HCT116 (cell line): ENCODE measurements around the gene RASL10B. TPM values are rescaled to one million over a fixed set of nuclear protein-coding genes. Genes with fewer than 3 reads are reported as not detected.

Source experiments
- ATAC-seq: fragments of 200-7000 bp; cut with Tn5 transposase; 2 replicates; pipeline ENCODE4 v1.9.1; 2020; ENCODE audit warnings: mild to moderate bottlenecking, moderate library complexity
- BruUV-seq: library from RNA; stranded (reverse); fragments of 400-500 nt; replicated peaks from 2 replicates; lab custom pipeline; 2021; lab: Mats Ljungman, UMichigan
- CTCF ChIA-PET: fragments of 300-600 bp; sonication (Branson Sonifier 250); formaldehyde crosslinking; loops from one replicate; lab custom pipeline; 2021; ENCODE audit warnings: antibody characterized with exemption; lab: Charles Lee
- POLR2A ChIA-PET: fragments of 300-600, 350-600 bp; sonication (Branson Sonifier 250); formaldehyde crosslinking; loops from one replicate; lab custom pipeline; 2021; ENCODE audit warnings: antibody characterized with exemption; lab: Charles Lee
- RAD21 ChIA-PET, 2 experiments: fragments of 300-600 bp; sonication (Branson Sonifier 250); formaldehyde crosslinking; loops; one replicate each; lab custom pipeline; 2023; ENCODE audit warnings: low total read pairs in 2 of 2; ENCODE audit not compliant: uncharacterized antibody in 2 of 2, unreplicated experiment in 2 of 2, low non-redundant PET in 1 of 2; lab: Charles Lee
- DNase-seq: peaks from one replicate; pipeline ENCODE4 v3.0.0-alpha.2; 2010; ENCODE audit warnings: low read depth, low spot score
- H2AFZ ChIP-seq: fragments of 200-600 bp; shearing (Covaris generic), sonication (generic); 2 replicates; pipeline ENCODE4 v1.6.1; 2017; ENCODE audit warnings: low read depth, mixed run types, mixed read lengths, antibody characterized with exemption, low read length; ENCODE audit not compliant: poor library complexity, severe bottlenecking
- H3K27ac ChIP-seq: 2 replicates; pipeline ENCODE4 v1.5.1; 2012; ENCODE audit warnings: low read depth, low read length
- H3K27me3 ChIP-seq: fragments of 200-600 bp; sonication (generic); 2 replicates; pipeline ENCODE4 v1.6.1; 2016; ENCODE audit warnings: mixed run types, low read length, mixed read lengths; ENCODE audit not compliant: insufficient read depth
- H3K36me3 ChIP-seq, 2 experiments: fragments of 200-500 bp in 1 of 2; fragments of 200-600 bp in 1 of 2; sonication (Bioruptor generic) in 1 of 2; sonication (generic) in 1 of 2; 2 replicates each; pipeline versions ENCODE4 v1.5.1 to v1.6.1; 2014 to 2016; ENCODE audit warnings: low read length in 2 of 2, inconsistent platforms in 1 of 2, mixed read lengths in 1 of 2, mixed run types in 1 of 2; ENCODE audit not compliant: insufficient read depth in 2 of 2, control insufficient read depth in 1 of 2
- H3K4me1 ChIP-seq, 2 experiments: fragments of 200-600 bp in 1 of 2; sonication (generic) in 1 of 2; 2 replicates each; pipeline versions ENCODE4 v1.5.1 to v1.6.1; 2012 to 2017; ENCODE audit warnings: low read length in 2 of 2, inconsistent platforms in 1 of 2, mild to moderate bottlenecking in 1 of 2, mixed read lengths in 1 of 2, mixed run types in 1 of 2, moderate library complexity in 1 of 2; ENCODE audit not compliant: insufficient read depth in 2 of 2, control insufficient read depth in 1 of 2
- H3K4me2 ChIP-seq: fragments of 200-600 bp; sonication (generic); 2 replicates; pipeline ENCODE4 v1.6.1; 2017; ENCODE audit warnings: mixed run types, low read length, mixed read lengths
- H3K4me3 ChIP-seq, 2 experiments: fragments of 200-600 bp in 1 of 2; sonication (generic) in 1 of 2; replicated peaks in 1 of 2; 2 replicates each; pipeline ENCODE4 v1.5.1; 2011 to 2016; ENCODE audit warnings: low read length in 2 of 2, control low read depth in 1 of 2, low read depth in 1 of 2, mild to moderate bottlenecking in 1 of 2, mixed read lengths in 1 of 2, mixed run types in 1 of 2
- H3K79me2 ChIP-seq: fragments of 200-600 bp; sonication (generic); 2 replicates; pipeline ENCODE4 v1.6.1; 2017; ENCODE audit warnings: mild to moderate bottlenecking, mixed run types, low read length, moderate library complexity, mixed read lengths; ENCODE audit not compliant: insufficient read depth
- H3K9ac ChIP-seq: fragments of 200-600 bp; sonication (generic); 2 replicates; pipeline ENCODE4 v1.6.1; 2016; ENCODE audit warnings: low read length, mixed read lengths
- H3K9me2 ChIP-seq: fragments of 200-600 bp; sonication (generic), shearing (Covaris generic); 2 replicates; pipeline ENCODE4 v1.6.1; 2017; ENCODE audit warnings: mixed run types, mild to moderate bottlenecking, moderate library complexity; ENCODE audit not compliant: insufficient read depth
- H3K9me3 ChIP-seq, 2 experiments: fragments of 200-500 bp in 1 of 2; fragments of 200-600 bp in 1 of 2; sonication (Bioruptor generic) in 1 of 2; sonication (generic) in 1 of 2; 2 replicates each; pipeline ENCODE4 v1.6.1; 2014 to 2017; ENCODE audit warnings: low read length in 2 of 2, mixed read lengths in 2 of 2, inconsistent platforms in 1 of 2, low read depth in 1 of 2, mild to moderate bottlenecking in 1 of 2, mixed run types in 1 of 2, moderate library complexity in 1 of 2; ENCODE audit not compliant: control insufficient read depth in 1 of 2, insufficient read depth in 1 of 2
- H4K20me1 ChIP-seq: fragments of 200-600 bp; sonication (generic), shearing (Covaris generic); 2 replicates; pipeline ENCODE4 v1.6.1; 2017; ENCODE audit warnings: mixed run types, mild to moderate bottlenecking, moderate library complexity; ENCODE audit not compliant: insufficient read depth
- ATF3 ChIP-seq: IDR thresholded peaks from 2 replicates; pipeline ENCODE4 v1.6.1; 2012
- CBX3 ChIP-seq: IDR thresholded peaks from 2 replicates; pipeline ENCODE4 v1.6.1; 2012; ENCODE audit warnings: low read depth
- CEBPB ChIP-seq: IDR thresholded peaks from 2 replicates; pipeline ENCODE4 v1.6.1; 2012; ENCODE audit warnings: low read depth
- EGR1 ChIP-seq: IDR thresholded peaks from 2 replicates; pipeline ENCODE4 v1.6.1; 2012; ENCODE audit warnings: low read depth
- ELF1 ChIP-seq: IDR thresholded peaks from 2 replicates; pipeline ENCODE4 v1.6.1; 2012; ENCODE audit warnings: low read depth, borderline replicate concordance
- EZH2 ChIP-seq: fragments of 200-600 bp; sonication (generic); IDR thresholded peaks from 2 replicates; pipeline ENCODE4 v1.6.1; 2017; ENCODE audit warnings: antibody characterized with exemption, mixed run types
- EZH2phosphoT487 ChIP-seq: fragments of 200-600 bp; IDR thresholded peaks from 2 replicates; pipeline ENCODE4 v1.6.1; 2018; ENCODE audit warnings: antibody characterized with exemption, borderline replicate concordance
- FOSL1 ChIP-seq: IDR thresholded peaks from 2 replicates; pipeline ENCODE4 v1.6.1; 2012; ENCODE audit warnings: low read depth
- JUND ChIP-seq: IDR thresholded peaks from 2 replicates; pipeline ENCODE4 v1.6.1; 2012
- MAX ChIP-seq: IDR thresholded peaks from 2 replicates; pipeline ENCODE4 v1.6.1; 2012
- POLR2AphosphoS5 ChIP-seq: IDR thresholded peaks from 2 replicates; pipeline ENCODE4 v1.6.1; 2011; ENCODE audit warnings: mild to moderate bottlenecking, low read depth, low read length, moderate library complexity
- RAD21 ChIP-seq: IDR thresholded peaks from 2 replicates; pipeline ENCODE4 v1.6.1; 2012; ENCODE audit warnings: low read depth, mild to moderate bottlenecking
- SRF ChIP-seq: IDR thresholded peaks from 2 replicates; pipeline ENCODE4 v1.6.1; 2012; ENCODE audit warnings: low read depth
- TCF7L2 ChIP-seq: IDR thresholded peaks from 2 replicates; pipeline ENCODE4 v1.7.0; 2011; ENCODE audit warnings: borderline replicate concordance, inconsistent platforms; ENCODE audit not compliant: insufficient read depth, insufficient read length; ENCODE audit errors: extremely low read depth
- YY1 ChIP-seq: IDR thresholded peaks from 2 replicates; pipeline ENCODE4 v1.6.1; 2011; ENCODE audit warnings: low read length, low read depth, moderate library complexity, mild to moderate bottlenecking; ENCODE audit not compliant: insufficient replicate concordance; ENCODE audit errors: extremely low read depth
- ZFX ChIP-seq: fragments of 450-650 bp; IDR thresholded peaks from 2 replicates; pipeline ENCODE4 v1.6.1; 2017
- ZNF274 ChIP-seq: fragments of 200-500 bp; sonication (Bioruptor generic); IDR thresholded peaks from 2 replicates; pipeline ENCODE4 v1.6.1; 2014; ENCODE audit warnings: mild to moderate bottlenecking, low read depth, low read length, inconsistent platforms
- intact Hi-C: fragments of 100-400 bp; cut with micrococcal nuclease; formaldehyde crosslinking; loops from 2 replicates; pipeline ENCODE4 v1.10.0; 2022
- total RNA-seq: library from RNA; stranded (reverse); gene quantifications from one replicate; pipeline ENCODE4 v1.2.1, GENCODE V29; 2021; ENCODE audit not compliant: unreplicated experiment
- TF ChIP-seq, protein P1 (sequence below): IDR thresholded peaks from 2 replicates; pipeline ENCODE4 v1.6.1; 2011; ENCODE audit warnings: mild to moderate bottlenecking, low read length, moderate library complexity; ENCODE audit not compliant: insufficient replicate concordance; ENCODE audit errors: extremely low read depth
- TF ChIP-seq, protein P2 (sequence below): IDR thresholded peaks from 2 replicates; pipeline ENCODE4 v1.6.1; 2012; ENCODE audit warnings: low read depth
- TF ChIP-seq, protein P3 (sequence below), 3 experiments: fragments of 200-600 bp in 1 of 3; sonication (generic) in 1 of 3; IDR thresholded peaks in 2 of 3; conservative IDR thresholded peaks in 1 of 3; 2 replicates each; pipeline ENCODE4 v1.5.1; 2012 to 2017; ENCODE audit warnings: low read depth in 2 of 3, low read length in 2 of 3, antibody characterized with exemption in 1 of 3, borderline replicate concordance in 1 of 3, control low read depth in 1 of 3, mild to moderate bottlenecking in 1 of 3, mixed read lengths in 1 of 3, mixed run types in 1 of 3, moderate library complexity in 1 of 3; ENCODE audit not compliant: insufficient read depth in 1 of 3

Gene RASL10B
- total RNA-seq, 1 experiment from 2014 or later = 0.15 TPM

- H3K9ac ChIP-seq = no peak overlapping the region
- no peak overlapping the region for H3K4me3 ChIP-seq
- intact Hi-C loops = no loop called here
- DNase-seq (no peak), ATAC-seq (no peak)
- H3K27ac ChIP-seq = no peak overlapping the region
- no peaks in the 10 kb centered on the region for H3K9me2 ChIP-seq
- no peak overlapping the region for H3K4me2 ChIP-seq
- H3K9me3 ChIP-seq = no peaks in the 10 kb centered on the region
- ChIA-PET CTCF (no interaction called here), RAD21 (no interaction called here), POLR2A (no interaction called here)
- H3K4me1 ChIP-seq = no peaks in the 10 kb centered on the region
- H2AFZ ChIP-seq = no peak overlapping the region
- BruUV-seq = no TSS peak
- H3K36me3 ChIP-seq = no peaks in the 10 kb centered on the region
- H3K27me3 ChIP-seq = no peaks in the 10 kb centered on the region
- TF ChIP-seq ELF1 (no peak), MAX (no peak), FOSL1 (no peak), POLR2AphosphoS5 (no peak), EGR1 (no peak), EZH2phosphoT487 (no peak), YY1 (no peak), EZH2 (no peak), CBX3 (no peak), JUND (no peak), SRF (no peak), ZNF274 (no peak), CEBPB (no peak), TCF7L2 (no peak), ATF3 (no peak), RAD21 (no peak), ZFX (no peak)
- TF ChIP-seq, protein P1, sequence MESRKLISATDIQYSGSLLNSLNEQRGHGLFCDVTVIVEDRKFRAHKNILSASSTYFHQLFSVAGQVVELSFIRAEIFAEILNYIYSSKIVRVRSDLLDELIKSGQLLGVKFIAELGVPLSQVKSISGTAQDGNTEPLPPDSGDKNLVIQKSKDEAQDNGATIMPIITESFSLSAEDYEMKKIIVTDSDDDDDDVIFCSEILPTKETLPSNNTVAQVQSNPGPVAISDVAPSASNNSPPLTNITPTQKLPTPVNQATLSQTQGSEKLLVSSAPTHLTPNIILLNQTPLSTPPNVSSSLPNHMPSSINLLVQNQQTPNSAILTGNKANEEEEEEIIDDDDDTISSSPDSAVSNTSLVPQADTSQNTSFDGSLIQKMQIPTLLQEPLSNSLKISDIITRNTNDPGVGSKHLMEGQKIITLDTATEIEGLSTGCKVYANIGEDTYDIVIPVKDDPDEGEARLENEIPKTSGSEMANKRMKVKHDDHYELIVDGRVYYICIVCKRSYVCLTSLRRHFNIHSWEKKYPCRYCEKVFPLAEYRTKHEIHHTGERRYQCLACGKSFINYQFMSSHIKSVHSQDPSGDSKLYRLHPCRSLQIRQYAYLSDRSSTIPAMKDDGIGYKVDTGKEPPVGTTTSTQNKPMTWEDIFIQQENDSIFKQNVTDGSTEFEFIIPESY = no peak
- TF ChIP-seq, protein P2, sequence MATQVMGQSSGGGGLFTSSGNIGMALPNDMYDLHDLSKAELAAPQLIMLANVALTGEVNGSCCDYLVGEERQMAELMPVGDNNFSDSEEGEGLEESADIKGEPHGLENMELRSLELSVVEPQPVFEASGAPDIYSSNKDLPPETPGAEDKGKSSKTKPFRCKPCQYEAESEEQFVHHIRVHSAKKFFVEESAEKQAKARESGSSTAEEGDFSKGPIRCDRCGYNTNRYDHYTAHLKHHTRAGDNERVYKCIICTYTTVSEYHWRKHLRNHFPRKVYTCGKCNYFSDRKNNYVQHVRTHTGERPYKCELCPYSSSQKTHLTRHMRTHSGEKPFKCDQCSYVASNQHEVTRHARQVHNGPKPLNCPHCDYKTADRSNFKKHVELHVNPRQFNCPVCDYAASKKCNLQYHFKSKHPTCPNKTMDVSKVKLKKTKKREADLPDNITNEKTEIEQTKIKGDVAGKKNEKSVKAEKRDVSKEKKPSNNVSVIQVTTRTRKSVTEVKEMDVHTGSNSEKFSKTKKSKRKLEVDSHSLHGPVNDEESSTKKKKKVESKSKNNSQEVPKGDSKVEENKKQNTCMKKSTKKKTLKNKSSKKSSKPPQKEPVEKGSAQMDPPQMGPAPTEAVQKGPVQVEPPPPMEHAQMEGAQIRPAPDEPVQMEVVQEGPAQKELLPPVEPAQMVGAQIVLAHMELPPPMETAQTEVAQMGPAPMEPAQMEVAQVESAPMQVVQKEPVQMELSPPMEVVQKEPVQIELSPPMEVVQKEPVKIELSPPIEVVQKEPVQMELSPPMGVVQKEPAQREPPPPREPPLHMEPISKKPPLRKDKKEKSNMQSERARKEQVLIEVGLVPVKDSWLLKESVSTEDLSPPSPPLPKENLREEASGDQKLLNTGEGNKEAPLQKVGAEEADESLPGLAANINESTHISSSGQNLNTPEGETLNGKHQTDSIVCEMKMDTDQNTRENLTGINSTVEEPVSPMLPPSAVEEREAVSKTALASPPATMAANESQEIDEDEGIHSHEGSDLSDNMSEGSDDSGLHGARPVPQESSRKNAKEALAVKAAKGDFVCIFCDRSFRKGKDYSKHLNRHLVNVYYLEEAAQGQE = no peak
- TF ChIP-seq, protein P3, sequence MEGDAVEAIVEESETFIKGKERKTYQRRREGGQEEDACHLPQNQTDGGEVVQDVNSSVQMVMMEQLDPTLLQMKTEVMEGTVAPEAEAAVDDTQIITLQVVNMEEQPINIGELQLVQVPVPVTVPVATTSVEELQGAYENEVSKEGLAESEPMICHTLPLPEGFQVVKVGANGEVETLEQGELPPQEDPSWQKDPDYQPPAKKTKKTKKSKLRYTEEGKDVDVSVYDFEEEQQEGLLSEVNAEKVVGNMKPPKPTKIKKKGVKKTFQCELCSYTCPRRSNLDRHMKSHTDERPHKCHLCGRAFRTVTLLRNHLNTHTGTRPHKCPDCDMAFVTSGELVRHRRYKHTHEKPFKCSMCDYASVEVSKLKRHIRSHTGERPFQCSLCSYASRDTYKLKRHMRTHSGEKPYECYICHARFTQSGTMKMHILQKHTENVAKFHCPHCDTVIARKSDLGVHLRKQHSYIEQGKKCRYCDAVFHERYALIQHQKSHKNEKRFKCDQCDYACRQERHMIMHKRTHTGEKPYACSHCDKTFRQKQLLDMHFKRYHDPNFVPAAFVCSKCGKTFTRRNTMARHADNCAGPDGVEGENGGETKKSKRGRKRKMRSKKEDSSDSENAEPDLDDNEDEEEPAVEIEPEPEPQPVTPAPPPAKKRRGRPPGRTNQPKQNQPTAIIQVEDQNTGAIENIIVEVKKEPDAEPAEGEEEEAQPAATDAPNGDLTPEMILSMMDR (IDR thresholded peaks at IDR 0.05 in 2 of 3, conservative IDR thresholded peaks at IDR 0.05 in 1 of 3; ENCODE audit: borderline replicate concordance in 1 of 3, insufficient read depth in 1 of 3, low read depth in 2 of 3, low read length in 2 of 3) = no peak
- H4K20me1 ChIP-seq = no peaks in the 10 kb centered on the region
- H3K79me2 ChIP-seq = no peaks in the 10 kb centered on the region
Observed at GRCh38 chr17:35735036-35735805, 3.8 kb downstream of the RASL10B start.
